Inflammatory macrophage treated with lipopolysaccharide for 1 hour (primary cell): Measurements from ENCODE around the gene FBXW9.
A peak's percentile ranks its signal among the peaks of the same experiment; 100 is the strongest.
"Not testable (repeated sequence)": the region's sequence is repeated elsewhere in the genome, so short reads cannot be mapped to it uniquely, and the experiment has no call there.

Experiments
- DNase-seq, 2 donors: peaks; one replicate each; pipeline ENCODE4 v3.0.0-alpha.2; 2020 to 2022

Gene FBXW9

GRCh38 chr19:12649941-12650340 is 46.5 kb downstream of the FBXW9 start:
- DNase-seq = no peak

GRCh38 chr19:12648088-12648487 is 48.3 kb downstream of the FBXW9 start:
- no peak for DNase-seq

DNA sequence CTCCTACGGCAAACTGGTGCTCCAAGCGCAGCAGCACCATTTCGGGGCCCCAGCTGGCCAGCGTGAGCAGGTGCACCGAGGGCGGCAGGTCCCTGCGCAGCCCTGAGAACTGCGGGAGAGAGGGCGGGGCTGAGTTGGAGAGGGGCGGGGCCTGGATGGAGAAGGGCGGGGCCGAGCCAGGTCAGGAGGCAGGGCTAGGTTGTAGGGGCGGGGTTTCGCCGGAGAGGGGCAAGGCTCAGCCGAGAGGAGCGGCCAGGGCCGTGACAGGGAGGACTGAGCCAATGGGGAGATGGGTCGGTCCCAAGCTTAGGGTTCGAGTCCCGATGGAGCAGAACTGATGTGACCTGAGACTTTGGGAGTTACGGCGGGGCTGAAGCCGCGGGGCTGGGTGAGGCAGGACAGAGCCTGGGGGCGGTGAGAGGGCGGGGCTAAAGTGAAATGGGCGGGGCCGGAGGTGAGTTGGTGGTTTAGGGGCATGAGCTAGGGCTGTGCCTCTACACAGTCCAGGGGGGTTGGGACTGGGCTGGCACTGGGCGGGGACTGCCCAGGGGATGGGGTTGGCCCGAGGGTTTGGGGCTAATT is 48.9 kb downstream of the FBXW9 start:
- peak; percentile 22 to 57 for DNase-seq

- DNase-seq = no peak
Measured at GRCh38 chr19:12647047-12647446, 49.4 kb downstream of the FBXW9 start.

GRCh38 chr19:12646551-12646950 is 49.9 kb downstream of the FBXW9 start:
- DNase-seq = no peak

DNA sequence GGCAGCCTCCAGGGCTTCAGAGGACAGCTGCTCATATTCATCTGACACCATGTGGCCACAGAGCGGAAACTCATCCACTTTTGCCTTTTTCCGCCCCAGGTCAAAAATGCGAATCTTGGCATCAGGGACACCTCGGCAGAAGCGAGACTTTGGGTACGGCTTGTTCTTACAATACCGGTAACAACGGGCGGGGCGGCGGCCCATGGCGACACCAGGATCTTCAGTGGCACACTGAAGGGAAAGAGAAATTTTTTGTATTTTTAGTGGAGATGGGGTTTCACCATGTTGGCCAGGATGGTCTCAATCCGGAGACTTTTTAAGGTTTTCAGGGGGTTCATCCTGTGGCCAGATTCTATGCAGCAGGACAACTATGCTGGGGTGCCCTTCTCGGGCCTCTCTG is 52.7 kb downstream of the FBXW9 start:
- DNase-seq = not testable (repeated sequence)

GRCh38 chr19:12642506-12642905 is 53.9 kb downstream of the FBXW9 start:
- DNase-seq = no peak

DNA sequence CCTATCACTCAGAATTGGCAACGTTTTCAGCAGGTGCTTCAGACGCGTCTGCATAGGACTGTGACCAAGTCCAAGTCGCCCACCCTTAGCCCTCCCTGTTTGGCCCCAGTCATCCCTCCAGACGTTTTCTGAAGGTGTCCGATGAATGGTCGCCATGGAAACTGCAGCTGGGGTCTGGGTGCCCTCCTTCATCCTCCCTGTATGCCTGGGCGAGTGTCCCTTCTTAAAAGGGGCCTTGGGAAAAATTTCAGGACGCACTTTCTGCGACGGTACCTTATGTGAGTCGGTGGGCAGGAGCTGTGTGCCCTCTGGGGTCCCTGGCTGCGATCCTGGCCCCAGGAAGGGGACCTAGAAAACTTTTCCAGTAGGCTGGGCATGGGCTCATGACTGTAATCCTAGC is 55.0 kb downstream of the FBXW9 start:
- no peak for DNase-seq

DNA sequence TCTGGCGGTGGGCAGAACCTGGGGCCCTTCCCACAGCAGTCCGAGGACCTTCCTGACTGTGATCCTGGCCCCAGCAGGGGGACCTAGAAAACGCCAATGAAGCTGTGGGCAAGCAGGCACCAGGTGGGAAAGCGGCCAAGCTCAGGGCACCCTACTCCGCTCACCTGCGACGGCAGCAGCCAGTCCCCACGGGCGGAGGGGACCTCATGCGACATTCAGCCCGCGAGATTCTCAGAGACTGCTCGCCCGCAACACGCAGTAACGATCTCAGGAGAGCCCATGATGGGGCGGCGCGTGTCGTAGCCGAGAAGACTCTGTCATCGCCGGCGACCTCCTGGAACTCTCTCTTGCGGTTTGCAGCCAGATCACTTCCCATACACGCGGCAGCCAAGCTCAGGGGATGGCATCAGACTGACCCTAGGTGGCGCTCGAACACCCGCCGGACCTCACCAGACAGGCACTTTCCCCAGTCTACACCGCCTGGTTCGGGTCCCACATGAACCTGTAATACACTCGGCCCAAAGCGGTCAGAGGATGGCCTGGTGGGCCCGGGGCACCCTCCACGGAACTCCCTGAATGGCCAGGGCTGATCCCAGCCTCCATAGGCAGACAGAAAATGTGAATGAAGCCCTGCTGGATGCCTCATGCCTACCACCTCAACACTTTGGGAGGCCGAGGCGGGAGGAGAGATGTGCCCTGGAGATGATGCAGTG is 56.4 kb downstream of the FBXW9 start:
- DNase-seq = peak; percentile 71 to 90
